ENCODE results near the gene ADAD1.

The ADAD1 gene

GRCh38 chr4:122384245-122384644 is 5.4 kb downstream of the ADAD1 start:
- DNase-seq (ENCODE audit: extremely low read depth, low read depth), result no peak
- no peak for TF ChIP-seq CTCF (IDR thresholded peaks at IDR 0.05; ENCODE audit: low read depth, low read length, missing control alignments)

GRCh38 chr4:122393276-122393675 is 14.5 kb downstream of the ADAD1 start:
- no peak for DNase-seq (ENCODE audit: extremely low read depth, low read depth)
- no peak for TF ChIP-seq CTCF (IDR thresholded peaks at IDR 0.05; ENCODE audit: low read depth, low read length, missing control alignments)
- no peak overlapping the region for H3K4me3 ChIP-seq (replicated peaks; ENCODE audit: low read depth, low read length)

More at GRCh38 chr4:122384245-122384644, 5.4 kb downstream of the ADAD1 start:
- no peak overlapping the region for H3K4me3 ChIP-seq (replicated peaks; ENCODE audit: low read depth, low read length)

- TF ChIP-seq CTCF (IDR thresholded peaks at IDR 0.05; ENCODE audit: low read depth, low read length, missing control alignments), result no peak
- no peak overlapping the region for H3K4me3 ChIP-seq (replicated peaks; ENCODE audit: low read depth, low read length)
- DNase-seq (ENCODE audit: extremely low read depth, low read depth), result no peak
These were observed 25.1 kb downstream of the ADAD1 start for GRCh38 chr4:122403861-122404260.

- no peak for DNase-seq (ENCODE audit: extremely low read depth, low read depth)
- no peak overlapping the region for H3K4me3 ChIP-seq (replicated peaks; ENCODE audit: low read depth, low read length)
- no peak for TF ChIP-seq CTCF (IDR thresholded peaks at IDR 0.05; ENCODE audit: low read depth, low read length, missing control alignments)
These were observed 33.7 kb downstream of the ADAD1 start for GRCh38 chr4:122412547-122412946.

GRCh38 chr4:122423246-122423645 is 44.4 kb downstream of the ADAD1 start:
- DNase-seq (ENCODE audit: extremely low read depth, low read depth), result no peak
- no peak overlapping the region for H3K4me3 ChIP-seq (replicated peaks; ENCODE audit: low read depth, low read length)
- no peak for TF ChIP-seq CTCF (IDR thresholded peaks at IDR 0.05; ENCODE audit: low read depth, low read length, missing control alignments)

DNA sequence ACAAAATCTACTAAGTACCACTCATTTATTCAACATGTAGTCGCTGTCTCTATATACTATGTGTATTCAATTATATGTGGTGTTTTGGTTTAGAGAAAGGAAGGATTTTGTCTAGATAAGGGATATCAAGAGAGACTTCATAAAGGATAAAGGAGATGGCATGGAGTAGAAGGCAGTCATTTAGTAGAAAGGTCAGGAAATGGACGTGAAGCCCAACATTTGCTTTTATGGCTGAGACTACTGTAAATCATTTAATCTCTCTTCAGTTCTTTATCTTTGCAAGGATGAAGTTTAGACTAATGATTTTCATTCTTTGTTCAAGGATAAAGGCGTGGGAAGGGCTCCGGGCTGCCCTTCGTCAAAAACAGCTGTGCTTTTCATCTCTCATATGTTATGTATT is 52.5 kb downstream of the ADAD1 start:
- no peak for TF ChIP-seq CTCF (IDR thresholded peaks at IDR 0.05; ENCODE audit: low read depth, low read length, missing control alignments)
- no peak overlapping the region for H3K4me3 ChIP-seq (replicated peaks; ENCODE audit: low read depth, low read length)
- DNase-seq (ENCODE audit: extremely low read depth, low read depth), result no peak

DNA sequence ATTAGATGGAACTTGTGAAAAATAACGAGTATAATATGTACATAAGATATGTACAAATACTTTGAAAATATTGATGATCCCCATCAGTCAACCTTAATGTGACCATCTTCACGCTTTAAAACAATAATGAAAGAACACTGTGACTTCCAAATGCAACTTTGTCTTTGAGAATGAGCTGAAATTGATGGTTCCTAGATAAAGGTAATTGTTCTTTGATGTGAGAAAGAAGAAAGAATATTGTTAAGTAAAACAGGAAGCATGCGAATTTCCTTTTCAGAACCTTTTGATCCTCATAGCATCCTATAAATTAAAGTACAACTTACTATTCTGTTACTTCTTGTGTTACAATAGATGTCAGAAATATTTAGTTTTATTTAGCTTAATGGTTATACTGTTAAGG is 55.5 kb downstream of the ADAD1 start:
- no peak for DNase-seq (ENCODE audit: extremely low read depth, low read depth)
- H3K4me3 ChIP-seq (replicated peaks; ENCODE audit: low read depth, low read length), result no peak overlapping the region
- TF ChIP-seq CTCF (IDR thresholded peaks at IDR 0.05; ENCODE audit: low read depth, low read length, missing control alignments), result no peak
